Smooth muscle cell (in vitro differentiated cells): ENCODE results near the gene ZBTB37. TPM values are rescaled to one million over a fixed set of nuclear protein-coding genes. Genes with fewer than 3 reads are reported as not detected.

Experiments
- DNase-seq: peaks from one replicate; lab custom pipeline; 2025; ENCODE audit not compliant: unreplicated experiment; lab: John Stamatoyannopoulos, UW
- H2AFZ ChIP-seq: fragments of 200-600 bp; sonication (generic); 2 replicates; pipeline ENCODE4 v1.6.0; 2016; ENCODE audit warnings: antibody characterized with exemption, low read depth, mild to moderate bottlenecking
- H3F3A ChIP-seq: fragments of 200-600 bp; sonication (generic); 2 replicates; pipeline ENCODE4 v1.6.0; 2017; ENCODE audit warnings: antibody characterized with exemption, low read depth
- H3K27ac ChIP-seq: fragments of 200-600 bp; sonication (generic); 2 replicates; pipeline ENCODE4 v1.5.1; 2016; ENCODE audit warnings: low read depth, mild to moderate bottlenecking
- H3K27me3 ChIP-seq: fragments of 200-600 bp; sonication (generic); 2 replicates; pipeline ENCODE4 v1.6.1; 2016; ENCODE audit warnings: low read depth, mild to moderate bottlenecking
- H3K36me3 ChIP-seq: fragments of 200-600 bp; sonication (generic); 2 replicates; pipeline ENCODE4 v1.5.1; 2016; ENCODE audit warnings: low read depth
- H3K4me1 ChIP-seq: fragments of 200-600 bp; sonication (generic); 2 replicates; pipeline ENCODE4 v1.5.1; 2016; ENCODE audit warnings: low read depth
- H3K4me2 ChIP-seq: fragments of 200-600 bp; sonication (generic); 2 replicates; pipeline ENCODE4 v1.6.0; 2016; ENCODE audit warnings: mild to moderate bottlenecking
- H3K4me3 ChIP-seq: fragments of 200-600 bp; sonication (generic); 2 replicates; pipeline ENCODE4 v1.5.1; 2016; ENCODE audit warnings: mild to moderate bottlenecking
- H3K79me2 ChIP-seq: fragments of 200-600 bp; sonication (generic); 2 replicates; pipeline ENCODE4 v1.6.0; 2016; ENCODE audit warnings: low read depth, mild to moderate bottlenecking
- H3K9ac ChIP-seq: fragments of 200-600 bp; sonication (generic); 2 replicates; pipeline ENCODE4 v1.6.0; 2016; ENCODE audit warnings: low read depth
- H3K9me3 ChIP-seq: fragments of 200-600 bp; sonication (generic); replicated peaks from 2 replicates; pipeline ENCODE4 v1.5.1; 2016; ENCODE audit warnings: low read depth
- H4K20me1 ChIP-seq: fragments of 200-600 bp; sonication (generic); 2 replicates; pipeline ENCODE4 v1.6.0; 2016; ENCODE audit warnings: low read depth
- CTCF ChIP-seq: fragments of 200-600 bp; sonication (generic); IDR thresholded peaks from 2 replicates; pipeline ENCODE4 v1.5.1; 2017; ENCODE audit warnings: borderline replicate concordance, mild to moderate bottlenecking, antibody characterized with exemption; ENCODE audit not compliant: insufficient read depth, poor library complexity, severe bottlenecking
- WGBS: methylation state at CpG from one replicate; pipeline ENCODE4 v1.1.7; 2016; ENCODE audit warnings: low lambda C conversion rate; 5-methylcytosine and 5-hydroxymethylcytosine counted together
- polyA plus RNA-seq: library from polyadenylated mRNA; unstranded; fragments of >200 nt; fragmentation: Nextera tagmentation; extraction: Ambion mirVana; gene quantifications from 2 replicates; pipeline ENCODE4 v1.2.1, GENCODE V29; 2016
- total RNA-seq: library from RNA; depleted of rRNA; stranded (reverse); fragments of >200 nt; gene quantifications from 2 replicates; pipeline ENCODE4 v1.2.3, GENCODE V29; 2014

The ZBTB37 gene
- total and polyA plus RNA-seq, 2 experiments from 2014 or later, result 0.77 to 6.6 TPM

- Histone ChIP-seq H2AFZ (no peak overlapping the region), H3K27ac (no peak overlapping the region), H3K9ac (no peak overlapping the region), H3K4me2 (no peak overlapping the region), H3K36me3 (no peaks in the 10 kb centered on the region), H3K4me1 (no peaks in the 10 kb centered on the region), H3F3A (no peaks in the 10 kb centered on the region), H4K20me1 (no peaks in the 10 kb centered on the region), H3K9me3 (no peaks in the 10 kb centered on the region), H3K4me3 (no peak overlapping the region), H3K27me3 (no peaks in the 10 kb centered on the region), H3K79me2 (no peaks in the 10 kb centered on the region)
- no peak for TF ChIP-seq CTCF
- 13% methylated on average over 3 of the region's 3 CpGs for WGBS
- DNase-seq, result no peak
Observed at GRCh38 chr1:173900992-173901391, 32.8 kb downstream of the ZBTB37 start.

GRCh38 chr1:173903827-173904531, 35.8 kb downstream of the ZBTB37 start:
- no peak overlapping the region for H3K4me2 ChIP-seq
- H3F3A ChIP-seq, result no peaks in the 10 kb centered on the region
- no peaks in the 10 kb centered on the region for H3K4me1 ChIP-seq
- H3K4me3 ChIP-seq, result no peak overlapping the region
- DNase-seq, result no peak
- no peaks in the 10 kb centered on the region for H4K20me1 ChIP-seq
- no peaks in the 10 kb centered on the region for H3K36me3 ChIP-seq
- no peak for TF ChIP-seq CTCF
- H3K27ac ChIP-seq, result no peak overlapping the region
- no peaks in the 10 kb centered on the region for H3K9me3 ChIP-seq
- H3K27me3 ChIP-seq, result no peaks in the 10 kb centered on the region
- 97% methylated on average over 6 of the region's 6 CpGs for WGBS
- H3K79me2 ChIP-seq, result no peaks in the 10 kb centered on the region
- no peak overlapping the region for H3K9ac ChIP-seq
- no peak overlapping the region for H2AFZ ChIP-seq

GRCh38 chr1:173913111-173913510, 44.9 kb downstream of the ZBTB37 start:
- Histone ChIP-seq H3F3A (no peaks in the 10 kb centered on the region), H3K79me2 (no peaks in the 10 kb centered on the region), H3K27ac (no peak overlapping the region), H3K27me3 (no peaks in the 10 kb centered on the region), H4K20me1 (no peaks in the 10 kb centered on the region), H3K4me1 (no peaks in the 10 kb centered on the region), H3K36me3 (no peaks in the 10 kb centered on the region), H3K4me3 (no peak overlapping the region), H3K9me3 (no peaks in the 10 kb centered on the region), H3K9ac (no peak overlapping the region), H3K4me2 (no peak overlapping the region), H2AFZ (no peak overlapping the region)
- DNase-seq, result no peak
- 93% methylated on average over 3 of the region's 3 CpGs for WGBS
- no peak for TF ChIP-seq CTCF

- H3K27me3 ChIP-seq, result no peaks in the 10 kb centered on the region
- no peak overlapping the region for H3K27ac ChIP-seq
- H3K4me3 ChIP-seq, result no peak overlapping the region
- no peaks in the 10 kb centered on the region for H3F3A ChIP-seq
- no peaks in the 10 kb centered on the region for H3K79me2 ChIP-seq
- H2AFZ ChIP-seq, result no peak overlapping the region
- no peaks in the 10 kb centered on the region for H4K20me1 ChIP-seq
- WGBS, result 81% methylated on average over 13 of the region's 13 CpGs
- no peak overlapping the region for H3K4me2 ChIP-seq
- no peaks in the 10 kb centered on the region for H3K9me3 ChIP-seq
- H3K4me1 ChIP-seq, result no peaks in the 10 kb centered on the region
- H3K36me3 ChIP-seq, result no peaks in the 10 kb centered on the region
- H3K9ac ChIP-seq, result no peak overlapping the region
- no peak for DNase-seq
- peak; percentile 43 for TF ChIP-seq CTCF
Observed at GRCh38 chr1:173914366-173914871, 46.2 kb downstream of the ZBTB37 start.
